Activated naive CD8-positive, alpha-beta T cell treated with anti-CD3 and anti-CD28 coated beads for 36 hours (primary cell): ENCODE data around the gene KCNQ5. TPM values are rescaled to one million over a fixed set of nuclear protein-coding genes. Genes with fewer than 3 reads are reported as not detected.

Experiments
- DNase-seq: peaks from one replicate; pipeline ENCODE4 v3.0.0; 2021
- H3K27ac Mint-ChIP-seq: one replicate; pipeline ENCODE4 v1.8.0; 2022; ENCODE audit warnings: mild to moderate bottlenecking, moderate library complexity, mixed read lengths
- H3K27me3 Mint-ChIP-seq: one replicate; pipeline ENCODE4 v1.8.0; 2022; ENCODE audit warnings: mild to moderate bottlenecking, mixed read lengths
- H3K36me3 Mint-ChIP-seq: one replicate; pipeline ENCODE4 v1.8.0; 2021; ENCODE audit warnings: mild to moderate bottlenecking, mixed read lengths
- H3K4me1 Mint-ChIP-seq: one replicate; pipeline ENCODE4 v1.8.0; 2021; ENCODE audit warnings: mixed read lengths
- H3K4me3 Mint-ChIP-seq: one replicate; pipeline ENCODE4 v1.8.0; 2022; ENCODE audit warnings: mild to moderate bottlenecking, moderate library complexity, mixed read lengths
- H3K9me3 Mint-ChIP-seq: one replicate; pipeline ENCODE4 v1.8.0; 2022; ENCODE audit warnings: mixed read lengths
- total RNA-seq, 2 experiments: library from RNA; stranded (reverse); gene quantifications; one replicate each; pipeline ENCODE4 v1.2.3, GENCODE V29; 2021

KCNQ5 gene
- total RNA-seq, 2 experiments from 2014 or later: 15.8 TPM

GRCh38 chr6:73088138-73088813, 466.4 kb downstream of the KCNQ5 start:
- Mint-ChIP-seq H3K27me3 (no peaks in the 10 kb centered on the region), H3K9me3 (peaks cover 9% of the 10 kb centered on the region), H3K4me1 (peaks cover 5% of the 10 kb centered on the region), H3K4me3 (no peak overlapping the region), H3K36me3 (peaks cover 40% of the 10 kb centered on the region), H3K27ac (peak overlapping the region; percentile 6)
- DNase-seq: no peak

- no peak overlapping the region for H3K27ac Mint-ChIP-seq
- H3K4me1 Mint-ChIP-seq: peaks cover 3% of the 10 kb centered on the region
- H3K36me3 Mint-ChIP-seq: peaks cover 4% of the 10 kb centered on the region
- H3K27me3 Mint-ChIP-seq: no peaks in the 10 kb centered on the region
- peaks cover 8% of the 10 kb centered on the region for H3K9me3 Mint-ChIP-seq
- no peak overlapping the region for H3K4me3 Mint-ChIP-seq
- DNase-seq: no peak
Observed at GRCh38 chr6:73104921-73105320, 483.1 kb downstream of the KCNQ5 start.

DNA sequence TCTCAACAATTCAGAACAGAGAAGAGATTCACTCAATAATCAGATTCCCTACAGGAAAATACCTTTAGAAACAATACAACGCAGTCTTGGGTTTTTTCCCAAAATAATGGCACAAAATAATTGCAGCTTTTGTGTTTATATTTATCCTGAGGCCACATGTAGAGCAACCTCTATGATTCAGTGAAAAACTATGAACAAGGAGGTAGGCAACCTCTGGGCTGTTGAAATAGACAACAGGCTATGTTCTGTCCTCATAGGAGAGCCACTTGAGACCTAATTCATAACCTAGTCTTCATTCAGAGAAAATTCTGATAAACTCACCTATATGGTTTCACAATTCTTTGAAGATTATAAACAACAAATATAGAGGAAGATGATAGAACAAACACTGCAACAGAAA, 485.2 kb downstream of the KCNQ5 start:
- Mint-ChIP-seq H3K4me3 (no peak overlapping the region), H3K27ac (no peak overlapping the region), H3K36me3 (peaks cover 9% of the 10 kb centered on the region), H3K9me3 (peaks cover 3% of the 10 kb centered on the region), H3K27me3 (no peaks in the 10 kb centered on the region), H3K4me1 (peaks cover 3% of the 10 kb centered on the region)
- no peak for DNase-seq

GRCh38 chr6:73108949-73109348, 487.1 kb downstream of the KCNQ5 start:
- Mint-ChIP-seq H3K4me3 (no peak overlapping the region), H3K27ac (no peak overlapping the region), H3K27me3 (no peaks in the 10 kb centered on the region), H3K36me3 (peaks cover 12% of the 10 kb centered on the region), H3K4me1 (peaks cover 3% of the 10 kb centered on the region), H3K9me3 (no peaks in the 10 kb centered on the region)
- DNase-seq: no peak

- no peaks in the 10 kb centered on the region for H3K27me3 Mint-ChIP-seq
- H3K4me1 Mint-ChIP-seq: peaks cover 3% of the 10 kb centered on the region
- DNase-seq: no peak
- no peaks in the 10 kb centered on the region for H3K9me3 Mint-ChIP-seq
- peaks cover 12% of the 10 kb centered on the region for H3K36me3 Mint-ChIP-seq
- H3K4me3 Mint-ChIP-seq: no peak overlapping the region
- H3K27ac Mint-ChIP-seq: no peak overlapping the region
Observed at GRCh38 chr6:73109659-73110058, 487.8 kb downstream of the KCNQ5 start.

- no peaks in the 10 kb centered on the region for H3K27me3 Mint-ChIP-seq
- no peak for DNase-seq
- peaks cover 14% of the 10 kb centered on the region for H3K36me3 Mint-ChIP-seq
- H3K27ac Mint-ChIP-seq: no peak overlapping the region
- H3K4me1 Mint-ChIP-seq: no peaks in the 10 kb centered on the region
- H3K4me3 Mint-ChIP-seq: no peak overlapping the region
- H3K9me3 Mint-ChIP-seq: no peaks in the 10 kb centered on the region
Observed at GRCh38 chr6:73116330-73116729, 494.5 kb downstream of the KCNQ5 start.

DNA sequence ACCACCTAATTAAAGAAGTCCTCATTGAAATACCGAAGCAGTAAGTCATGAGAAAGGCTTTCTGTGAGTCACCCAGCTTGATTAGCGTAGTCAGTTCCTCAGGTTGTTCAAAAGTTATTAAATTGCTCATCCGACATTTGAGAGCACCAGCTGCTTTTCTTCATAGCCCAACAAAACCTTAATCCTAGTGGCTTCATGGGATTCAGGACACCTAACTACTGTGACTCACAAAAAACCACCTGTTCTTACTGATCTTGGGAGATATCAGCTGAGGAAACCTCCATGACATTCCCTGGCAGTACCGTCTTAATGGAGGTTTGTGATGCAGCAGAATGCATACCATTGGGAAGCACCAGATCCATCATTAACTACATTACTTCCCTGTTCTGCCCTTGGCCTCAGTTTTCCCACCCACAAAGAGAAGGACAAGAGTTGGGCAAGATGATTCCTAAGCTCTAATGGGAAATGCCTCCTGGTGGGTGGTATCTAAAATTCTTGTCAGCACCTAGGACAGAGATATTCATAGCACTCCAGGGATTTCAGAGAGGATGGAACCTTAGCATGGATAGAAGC, 499.6 kb downstream of the KCNQ5 start:
- Mint-ChIP-seq H3K9me3 (no peaks in the 10 kb centered on the region), H3K27me3 (no peaks in the 10 kb centered on the region), H3K4me3 (no peak overlapping the region), H3K27ac (no peak overlapping the region), H3K4me1 (peaks cover 3% of the 10 kb centered on the region), H3K36me3 (peaks cover 4% of the 10 kb centered on the region)
- no peak for DNase-seq

GRCh38 chr6:73123632-73124329, 501.9 kb downstream of the KCNQ5 start:
- no peak overlapping the region for H3K27ac Mint-ChIP-seq
- H3K9me3 Mint-ChIP-seq: no peaks in the 10 kb centered on the region
- H3K36me3 Mint-ChIP-seq: peaks cover 4% of the 10 kb centered on the region
- no peak for DNase-seq
- H3K4me1 Mint-ChIP-seq: peaks cover 3% of the 10 kb centered on the region
- no peaks in the 10 kb centered on the region for H3K27me3 Mint-ChIP-seq
- H3K4me3 Mint-ChIP-seq: no peak overlapping the region

GRCh38 chr6:73129653-73130443, 508.0 kb downstream of the KCNQ5 start:
- Mint-ChIP-seq H3K9me3 (no peaks in the 10 kb centered on the region), H3K36me3 (peaks cover 8% of the 10 kb centered on the region), H3K4me3 (no peak overlapping the region), H3K27ac (no peak overlapping the region), H3K27me3 (no peaks in the 10 kb centered on the region), H3K4me1 (peaks cover 5% of the 10 kb centered on the region)
- DNase-seq: peak; percentile 79

DNA sequence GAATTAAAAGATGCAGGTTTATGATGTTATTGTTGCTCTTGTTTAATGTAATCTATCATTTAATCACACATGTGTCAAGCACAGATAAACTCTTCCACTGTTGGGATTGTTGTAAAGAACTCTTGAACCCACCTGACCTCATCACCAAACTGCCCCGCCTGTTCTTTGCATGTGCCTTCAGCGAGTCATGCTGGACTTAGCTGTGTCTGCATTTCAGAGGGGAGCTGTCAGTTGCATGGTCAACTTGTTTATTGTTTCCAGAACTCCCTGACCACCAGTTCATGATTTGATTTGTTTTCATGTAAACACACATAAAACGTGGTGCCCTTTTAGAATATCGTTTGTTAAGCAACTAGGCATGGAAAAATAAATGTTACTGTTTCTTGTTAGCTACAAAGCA, 509.8 kb downstream of the KCNQ5 start:
- no peak for DNase-seq
- Mint-ChIP-seq H3K9me3 (no peaks in the 10 kb centered on the region), H3K27me3 (no peaks in the 10 kb centered on the region), H3K27ac (no peak overlapping the region), H3K36me3 (peaks cover 10% of the 10 kb centered on the region), H3K4me3 (no peak overlapping the region), H3K4me1 (peaks cover 5% of the 10 kb centered on the region)

GRCh38 chr6:73134588-73134987, 512.7 kb downstream of the KCNQ5 start:
- H3K4me1 Mint-ChIP-seq: peaks cover 5% of the 10 kb centered on the region
- H3K4me3 Mint-ChIP-seq: no peak overlapping the region
- H3K27me3 Mint-ChIP-seq: no peaks in the 10 kb centered on the region
- peaks cover 12% of the 10 kb centered on the region for H3K36me3 Mint-ChIP-seq
- DNase-seq: peak; percentile 21
- no peaks in the 10 kb centered on the region for H3K9me3 Mint-ChIP-seq
- no peak overlapping the region for H3K27ac Mint-ChIP-seq

- H3K36me3 Mint-ChIP-seq: peaks cover 6% of the 10 kb centered on the region
- no peaks in the 10 kb centered on the region for H3K9me3 Mint-ChIP-seq
- H3K27me3 Mint-ChIP-seq: no peaks in the 10 kb centered on the region
- no peak for DNase-seq
- H3K4me1 Mint-ChIP-seq: no peaks in the 10 kb centered on the region
- H3K4me3 Mint-ChIP-seq: no peak overlapping the region
- H3K27ac Mint-ChIP-seq: no peak overlapping the region
Observed at GRCh38 chr6:73139681-73140383, 518.0 kb downstream of the KCNQ5 start.

DNA sequence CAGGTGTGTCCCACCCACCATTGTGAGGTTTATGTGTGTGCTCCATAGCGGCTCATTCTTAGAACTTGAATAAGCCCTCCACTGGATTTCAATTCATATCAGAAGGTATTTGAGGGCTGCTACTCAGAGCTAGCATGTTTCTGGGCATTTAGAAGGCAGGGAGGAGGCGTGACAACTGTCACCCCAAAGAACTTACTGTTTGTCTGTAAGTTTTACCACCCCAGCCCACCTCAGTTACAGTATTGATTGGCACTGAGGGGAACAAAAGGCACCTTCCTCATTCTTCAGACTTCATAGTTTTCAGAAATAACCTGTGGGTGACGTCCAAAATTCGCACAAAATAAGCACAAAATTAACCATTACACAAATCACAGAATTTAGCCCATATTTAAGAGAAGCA, 521.7 kb downstream of the KCNQ5 start:
- Mint-ChIP-seq H3K4me3 (no peak overlapping the region), H3K36me3 (peaks cover 3% of the 10 kb centered on the region), H3K27ac (no peak overlapping the region), H3K9me3 (no peaks in the 10 kb centered on the region), H3K27me3 (no peaks in the 10 kb centered on the region), H3K4me1 (no peaks in the 10 kb centered on the region)
- no peak for DNase-seq

GRCh38 chr6:73144516-73144915, 522.7 kb downstream of the KCNQ5 start:
- no peak for DNase-seq
- Mint-ChIP-seq H3K36me3 (peaks cover 3% of the 10 kb centered on the region), H3K4me1 (no peaks in the 10 kb centered on the region), H3K9me3 (no peaks in the 10 kb centered on the region), H3K4me3 (no peak overlapping the region), H3K27ac (no peak overlapping the region), H3K27me3 (no peaks in the 10 kb centered on the region)

DNA sequence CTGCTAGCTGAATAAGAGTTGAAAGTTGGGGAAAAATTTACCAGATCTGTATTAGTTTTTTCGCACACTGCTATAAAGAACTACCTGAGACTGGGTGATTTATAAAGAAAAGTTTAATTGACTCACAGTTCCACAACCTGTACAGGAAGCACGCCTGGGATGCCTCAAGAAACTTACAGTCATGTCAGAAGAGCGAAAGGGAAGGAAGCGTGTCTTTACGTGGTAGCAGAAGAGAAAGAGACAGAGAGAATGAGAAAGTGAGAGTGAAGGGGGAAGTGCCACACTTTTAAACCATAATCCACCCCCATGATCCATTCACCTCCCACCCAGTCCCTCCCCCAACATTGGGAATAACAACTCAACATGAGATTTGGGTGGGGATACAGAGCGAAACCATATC, 523.8 kb downstream of the KCNQ5 start:
- Mint-ChIP-seq H3K27me3 (no peaks in the 10 kb centered on the region), H3K4me1 (no peaks in the 10 kb centered on the region), H3K36me3 (peaks cover 3% of the 10 kb centered on the region), H3K27ac (no peak overlapping the region), H3K9me3 (no peaks in the 10 kb centered on the region), H3K4me3 (no peak overlapping the region)
- DNase-seq: no peak
